OCI-LY7 (cell line): ENCODE data around the gene KLHL13. TPM values are rescaled to one million over a fixed set of nuclear protein-coding genes. Genes with fewer than 3 reads are reported as not detected.

Experiments
- BruUV-seq: library from RNA; stranded (reverse); fragments of 400-500 nt; replicated peaks from 2 replicates; lab custom pipeline; 2021; lab: Mats Ljungman, UMichigan
- CTCF ChIA-PET: fragments of 300-600 bp; sonication (Branson Sonifier 250); formaldehyde crosslinking; loops from one replicate; lab custom pipeline; 2022; ENCODE audit warnings: antibody characterized with exemption; ENCODE audit not compliant: unreplicated experiment; lab: Charles Lee
- POLR2A ChIA-PET: fragments of 300-600 bp; sonication (Branson Sonifier 250); formaldehyde crosslinking; loops from one replicate; lab custom pipeline; 2022; ENCODE audit warnings: antibody characterized with exemption; lab: Charles Lee
- DNase-seq: peaks from one replicate; pipeline ENCODE4 v3.0.0-alpha.2; 2015; ENCODE audit warnings: low spot score
- H2AFZ ChIP-seq: fragments of 200-600 bp; sonication (generic), shearing (Covaris generic); 2 replicates; pipeline ENCODE4 v1.6.1; 2014; ENCODE audit warnings: mild to moderate bottlenecking, antibody characterized with exemption, low read length, moderate library complexity
- H3K27ac ChIP-seq: fragments of 200-600 bp; sonication (generic); 2 replicates; pipeline ENCODE4 v1.5.1; 2014; ENCODE audit warnings: mixed run types, low read depth, mild to moderate bottlenecking, moderate library complexity, low read length, inconsistent platforms; ENCODE audit not compliant: poor library complexity, severe bottlenecking
- H3K36me3 ChIP-seq: fragments of 200-600 bp; sonication (generic); 2 replicates; pipeline ENCODE4 v1.6.1; 2014; ENCODE audit warnings: mild to moderate bottlenecking, antibody characterized with exemption, low read length, moderate library complexity, mixed read lengths; ENCODE audit not compliant: insufficient read depth
- H3K4me1 ChIP-seq: fragments of 200-600 bp; sonication (generic); 2 replicates; pipeline ENCODE4 v1.5.1; 2014; ENCODE audit warnings: mild to moderate bottlenecking, low read length; ENCODE audit not compliant: insufficient read depth, poor library complexity, severe bottlenecking
- H3K4me2 ChIP-seq: fragments of 200-600 bp; sonication (generic); 2 replicates; pipeline ENCODE4 v1.6.1; 2014; ENCODE audit warnings: mild to moderate bottlenecking, low read length
- H3K4me3 ChIP-seq: fragments of 200-600 bp; sonication (generic); 2 replicates; pipeline ENCODE4 v1.5.1; 2014; ENCODE audit warnings: mild to moderate bottlenecking, low read depth, low read length; ENCODE audit not compliant: poor library complexity, severe bottlenecking
- H3K79me2 ChIP-seq: fragments of 200-600 bp; sonication (generic); 2 replicates; pipeline ENCODE4 v1.6.1; 2016; ENCODE audit warnings: low read depth, mild to moderate bottlenecking, low read length, moderate library complexity, mixed read lengths; ENCODE audit not compliant: insufficient read depth
- H3K9me2 ChIP-seq: fragments of 200-600 bp; sonication (generic); 2 replicates; pipeline ENCODE4 v1.6.1; 2016; ENCODE audit warnings: mild to moderate bottlenecking, low read length, mixed read lengths; ENCODE audit not compliant: insufficient read depth
- H3K9me3 ChIP-seq: fragments of 200-600 bp; sonication (generic); 2 replicates; pipeline ENCODE4 v1.6.1; 2014; ENCODE audit warnings: mild to moderate bottlenecking, mixed run types, low read length, mixed read lengths
- H4K20me1 ChIP-seq: fragments of 200-600 bp; sonication (generic); 2 replicates; pipeline ENCODE4 v1.6.1; 2014; ENCODE audit warnings: mild to moderate bottlenecking, antibody characterized with exemption, low read length, moderate library complexity, mixed read lengths; ENCODE audit not compliant: insufficient read depth
- EZH2phosphoT487 ChIP-seq: fragments of 200-600 bp; sonication (generic); IDR thresholded peaks from 2 replicates; pipeline ENCODE4 v1.6.1; 2018; ENCODE audit warnings: low read depth, borderline replicate concordance, mild to moderate bottlenecking, mixed run types, antibody characterized with exemption, low read length, moderate library complexity, mixed read lengths
- intact Hi-C: fragments of 100-400 bp; cut with micrococcal nuclease; formaldehyde crosslinking; loops from one replicate; pipeline ENCODE4 v1.10.0; 2022; ENCODE audit not compliant: unreplicated experiment
- total RNA-seq, 2 experiments: library from RNA; depleted of rRNA in 1 of 2; stranded (reverse); fragments of >200 nt in 1 of 2; shearing (Covaris generic) in 1 of 2; gene quantifications; 2 replicates each; pipeline ENCODE4 v1.2.3, GENCODE V29; 2014 to 2022
- TF ChIP-seq, protein P1 (sequence below): fragments of 200-600 bp; sonication (generic); conservative IDR thresholded peaks from 2 replicates; pipeline ENCODE4 v1.5.1; 2014; ENCODE audit warnings: mild to moderate bottlenecking, antibody characterized with exemption, low read length, moderate library complexity, mixed read lengths

The KLHL13 gene
- total RNA-seq, 2 experiments from 2014 or later: not detected

DNA sequence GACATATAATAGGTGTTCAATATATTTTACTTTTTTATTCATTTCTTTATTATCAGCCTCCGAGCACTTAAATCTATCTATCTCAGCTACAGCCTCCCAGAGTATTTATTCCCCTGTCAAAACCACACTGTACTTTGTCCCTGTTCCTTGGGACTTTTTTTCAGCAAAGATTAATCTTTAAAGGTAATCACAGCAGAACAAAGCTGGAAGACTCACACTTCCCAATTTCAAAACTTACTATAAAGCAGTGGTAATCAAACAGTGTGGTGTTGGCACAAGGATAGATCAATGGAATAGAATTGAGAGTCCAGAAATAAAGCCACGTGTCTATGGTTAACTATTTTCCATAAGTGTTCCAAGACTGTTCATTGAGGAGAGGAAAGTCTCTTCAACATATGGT is 59.7 kb downstream of the KLHL13 start:
- H3K79me2 ChIP-seq: no peaks in the 10 kb centered on the region
- no peaks in the 10 kb centered on the region for H3K4me1 ChIP-seq
- no peak overlapping the region for H2AFZ ChIP-seq
- H3K9me2 ChIP-seq: no peaks in the 10 kb centered on the region
- intact Hi-C loops: no loop called here
- no peaks in the 10 kb centered on the region for H3K36me3 ChIP-seq
- no peaks in the 10 kb centered on the region for H4K20me1 ChIP-seq
- H3K9me3 ChIP-seq: no peaks in the 10 kb centered on the region
- no peak overlapping the region for H3K4me2 ChIP-seq
- H3K27ac ChIP-seq: no peak overlapping the region
- no peak for DNase-seq
- TF ChIP-seq, protein P1, sequence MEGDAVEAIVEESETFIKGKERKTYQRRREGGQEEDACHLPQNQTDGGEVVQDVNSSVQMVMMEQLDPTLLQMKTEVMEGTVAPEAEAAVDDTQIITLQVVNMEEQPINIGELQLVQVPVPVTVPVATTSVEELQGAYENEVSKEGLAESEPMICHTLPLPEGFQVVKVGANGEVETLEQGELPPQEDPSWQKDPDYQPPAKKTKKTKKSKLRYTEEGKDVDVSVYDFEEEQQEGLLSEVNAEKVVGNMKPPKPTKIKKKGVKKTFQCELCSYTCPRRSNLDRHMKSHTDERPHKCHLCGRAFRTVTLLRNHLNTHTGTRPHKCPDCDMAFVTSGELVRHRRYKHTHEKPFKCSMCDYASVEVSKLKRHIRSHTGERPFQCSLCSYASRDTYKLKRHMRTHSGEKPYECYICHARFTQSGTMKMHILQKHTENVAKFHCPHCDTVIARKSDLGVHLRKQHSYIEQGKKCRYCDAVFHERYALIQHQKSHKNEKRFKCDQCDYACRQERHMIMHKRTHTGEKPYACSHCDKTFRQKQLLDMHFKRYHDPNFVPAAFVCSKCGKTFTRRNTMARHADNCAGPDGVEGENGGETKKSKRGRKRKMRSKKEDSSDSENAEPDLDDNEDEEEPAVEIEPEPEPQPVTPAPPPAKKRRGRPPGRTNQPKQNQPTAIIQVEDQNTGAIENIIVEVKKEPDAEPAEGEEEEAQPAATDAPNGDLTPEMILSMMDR: no peak
- no peak for TF ChIP-seq EZH2phosphoT487
- ChIA-PET CTCF (no interaction called here), POLR2A (no interaction called here)
- BruUV-seq: no TSS peak
- H3K4me3 ChIP-seq: no peak overlapping the region

GRCh38 chrX:118049713-118050112 is 66.9 kb downstream of the KLHL13 start:
- BruUV-seq: no TSS peak
- Histone ChIP-seq H2AFZ (no peak overlapping the region), H3K4me1 (no peaks in the 10 kb centered on the region), H3K36me3 (no peaks in the 10 kb centered on the region), H3K4me3 (no peak overlapping the region), H4K20me1 (no peaks in the 10 kb centered on the region), H3K27ac (no peak overlapping the region), H3K9me2 (no peaks in the 10 kb centered on the region), H3K4me2 (no peak overlapping the region), H3K79me2 (no peaks in the 10 kb centered on the region), H3K9me3 (no peaks in the 10 kb centered on the region)
- intact Hi-C loops: no loop called here
- TF ChIP-seq, protein P1: no peak
- no peak for TF ChIP-seq EZH2phosphoT487
- no peak for DNase-seq
- ChIA-PET CTCF (no interaction called here), POLR2A (no interaction called here)

DNA sequence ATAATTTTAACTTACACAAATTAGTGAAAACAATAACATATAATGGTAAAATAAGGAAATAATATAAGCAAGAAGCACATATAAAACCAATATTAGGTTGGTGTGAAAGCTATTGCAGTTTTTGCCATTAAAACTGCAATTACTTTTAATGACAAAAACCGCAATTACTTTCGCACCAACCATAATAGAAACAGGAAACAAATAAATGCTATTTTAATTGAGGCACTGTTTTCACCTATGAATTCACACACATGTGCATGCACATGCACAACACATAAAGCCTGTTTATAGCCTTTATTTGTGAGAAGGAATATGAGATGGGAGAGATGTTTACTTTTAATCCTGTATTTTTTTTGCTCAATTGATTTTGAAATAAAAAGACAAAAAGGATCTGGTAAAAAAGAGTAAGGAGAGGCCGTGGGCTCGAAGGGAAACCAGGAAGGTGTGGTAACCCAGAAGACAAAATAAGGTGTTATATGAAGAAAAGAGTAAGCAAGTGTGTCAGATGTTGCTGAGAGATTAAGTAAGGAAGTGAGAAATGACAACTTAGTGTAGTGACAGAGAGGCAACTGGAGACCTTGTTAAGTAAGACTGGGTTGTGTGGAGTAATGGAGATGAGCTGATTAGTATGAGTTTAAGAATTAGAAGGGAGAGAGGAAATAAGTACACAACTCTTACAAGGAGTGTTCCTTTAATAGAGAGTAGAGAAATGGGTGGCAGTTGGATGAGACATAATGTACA is 69.0 kb downstream of the KLHL13 start:
- H3K36me3 ChIP-seq: no peaks in the 10 kb centered on the region
- POLR2A ChIA-PET: no interaction called here

More for the DNA sequence above, 69.0 kb downstream of the KLHL13 start:
- TF ChIP-seq, protein P1: no peak
- TF ChIP-seq EZH2phosphoT487: no peak
- Histone ChIP-seq H4K20me1 (no peaks in the 10 kb centered on the region), H3K9me3 (no peaks in the 10 kb centered on the region), H3K4me3 (no peak overlapping the region), H3K9me2 (no peaks in the 10 kb centered on the region), H3K79me2 (no peaks in the 10 kb centered on the region), H3K27ac (no peak overlapping the region), H3K4me2 (no peak overlapping the region), H2AFZ (no peak overlapping the region), H3K4me1 (no peaks in the 10 kb centered on the region)
- intact Hi-C loops: no loop called here
- CTCF ChIA-PET: no interaction called here
- no peak for DNase-seq
- no TSS peak for BruUV-seq
